ENCODE data around the gene HOXD10.

DNA sequence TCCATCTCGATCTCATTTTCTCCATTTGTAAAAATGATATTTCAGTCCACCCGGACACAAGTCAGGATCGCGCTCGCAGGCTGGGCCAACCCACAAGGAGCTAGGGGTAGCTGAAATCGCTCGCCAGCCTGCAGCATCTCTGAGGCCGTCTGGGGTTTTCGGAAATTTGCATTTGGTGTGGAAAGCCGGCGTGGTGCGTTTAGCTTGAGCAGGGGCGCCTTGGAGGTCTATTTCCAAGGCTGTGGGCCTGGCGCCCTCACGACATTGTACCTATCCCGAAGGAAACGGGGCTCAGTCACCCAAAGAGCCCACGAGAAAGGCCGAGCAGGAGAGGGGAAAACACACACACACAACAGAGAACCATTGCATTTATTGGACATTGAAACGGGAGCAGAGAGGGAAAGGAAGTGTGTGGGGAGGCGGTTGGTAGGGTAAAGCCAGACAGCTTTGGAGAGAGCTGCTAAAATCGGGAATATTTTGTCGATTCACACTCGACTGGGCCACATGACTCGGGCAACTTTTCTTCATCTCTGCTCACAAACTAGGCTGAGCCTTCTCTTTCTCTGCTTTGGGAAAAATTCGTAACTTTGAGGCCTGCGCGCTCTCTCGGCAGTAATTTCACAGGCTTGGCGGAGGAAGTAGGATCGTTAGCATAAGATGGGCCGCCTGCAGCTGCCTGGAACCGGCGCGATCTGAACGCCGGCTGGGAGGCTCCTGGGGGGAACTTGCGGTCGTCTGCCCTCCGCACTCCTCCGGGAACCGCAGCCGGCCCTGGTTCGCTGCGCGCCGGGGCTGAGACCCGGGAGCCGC, 11.8 kb downstream of the HOXD10 start:
- TF ChIP-seq, protein P1, sequence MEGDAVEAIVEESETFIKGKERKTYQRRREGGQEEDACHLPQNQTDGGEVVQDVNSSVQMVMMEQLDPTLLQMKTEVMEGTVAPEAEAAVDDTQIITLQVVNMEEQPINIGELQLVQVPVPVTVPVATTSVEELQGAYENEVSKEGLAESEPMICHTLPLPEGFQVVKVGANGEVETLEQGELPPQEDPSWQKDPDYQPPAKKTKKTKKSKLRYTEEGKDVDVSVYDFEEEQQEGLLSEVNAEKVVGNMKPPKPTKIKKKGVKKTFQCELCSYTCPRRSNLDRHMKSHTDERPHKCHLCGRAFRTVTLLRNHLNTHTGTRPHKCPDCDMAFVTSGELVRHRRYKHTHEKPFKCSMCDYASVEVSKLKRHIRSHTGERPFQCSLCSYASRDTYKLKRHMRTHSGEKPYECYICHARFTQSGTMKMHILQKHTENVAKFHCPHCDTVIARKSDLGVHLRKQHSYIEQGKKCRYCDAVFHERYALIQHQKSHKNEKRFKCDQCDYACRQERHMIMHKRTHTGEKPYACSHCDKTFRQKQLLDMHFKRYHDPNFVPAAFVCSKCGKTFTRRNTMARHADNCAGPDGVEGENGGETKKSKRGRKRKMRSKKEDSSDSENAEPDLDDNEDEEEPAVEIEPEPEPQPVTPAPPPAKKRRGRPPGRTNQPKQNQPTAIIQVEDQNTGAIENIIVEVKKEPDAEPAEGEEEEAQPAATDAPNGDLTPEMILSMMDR (IDR thresholded peaks at IDR 0.05) = no peak
- TF ChIP-seq POLR2AphosphoS5 (IDR thresholded peaks at IDR 0.05) (no peak), EP300 (IDR thresholded peaks at IDR 0.05) (no peak)

Data from suprapubic skin (tissue), 4 donors.